Measurements from ENCODE around the gene SAP130. TPM values are rescaled to one million over a fixed set of nuclear protein-coding genes. Genes with fewer than 3 reads are reported as not detected.

The SAP130 gene
- total RNA-seq, 4 donors from 2014 or later: 6.1 to 14.2 (median 10.6) TPM

DNA sequence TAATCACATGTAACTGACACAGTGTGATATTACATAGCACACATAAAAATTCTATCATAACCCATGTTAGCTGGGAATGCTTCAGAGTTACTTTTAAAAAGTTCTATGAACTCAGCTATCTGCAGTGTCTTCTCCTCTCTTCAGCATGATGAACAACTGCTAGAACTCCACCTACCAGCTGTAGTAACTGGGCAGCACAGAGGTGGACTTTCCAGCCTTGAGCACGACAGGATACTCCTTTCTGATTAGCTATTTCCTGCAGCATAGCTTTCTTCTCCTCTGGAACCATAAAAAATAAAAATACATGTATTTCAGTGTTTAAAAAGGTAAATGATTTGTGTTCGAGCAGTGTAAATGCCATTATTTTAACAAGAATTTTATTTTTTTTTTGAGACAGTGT is 82.6 kb downstream of the SAP130 start:
- no peak overlapping the region for H3K4me3 ChIP-seq
- H3K4me1 ChIP-seq: no peaks in the 10 kb centered on the region
- H3K9me3 ChIP-seq: no peaks in the 10 kb centered on the region
- H3K36me3 ChIP-seq: peaks cover 12 to 100% (median 31%) of the 10 kb centered on the region in 3 donors
- H3K27ac ChIP-seq: no peak overlapping the region
- no peak for TF ChIP-seq POLR2A (IDR thresholded peaks at IDR 0.05)
- TF ChIP-seq EP300 (IDR thresholded peaks at IDR 0.05): no peak
- TF ChIP-seq, protein P1, sequence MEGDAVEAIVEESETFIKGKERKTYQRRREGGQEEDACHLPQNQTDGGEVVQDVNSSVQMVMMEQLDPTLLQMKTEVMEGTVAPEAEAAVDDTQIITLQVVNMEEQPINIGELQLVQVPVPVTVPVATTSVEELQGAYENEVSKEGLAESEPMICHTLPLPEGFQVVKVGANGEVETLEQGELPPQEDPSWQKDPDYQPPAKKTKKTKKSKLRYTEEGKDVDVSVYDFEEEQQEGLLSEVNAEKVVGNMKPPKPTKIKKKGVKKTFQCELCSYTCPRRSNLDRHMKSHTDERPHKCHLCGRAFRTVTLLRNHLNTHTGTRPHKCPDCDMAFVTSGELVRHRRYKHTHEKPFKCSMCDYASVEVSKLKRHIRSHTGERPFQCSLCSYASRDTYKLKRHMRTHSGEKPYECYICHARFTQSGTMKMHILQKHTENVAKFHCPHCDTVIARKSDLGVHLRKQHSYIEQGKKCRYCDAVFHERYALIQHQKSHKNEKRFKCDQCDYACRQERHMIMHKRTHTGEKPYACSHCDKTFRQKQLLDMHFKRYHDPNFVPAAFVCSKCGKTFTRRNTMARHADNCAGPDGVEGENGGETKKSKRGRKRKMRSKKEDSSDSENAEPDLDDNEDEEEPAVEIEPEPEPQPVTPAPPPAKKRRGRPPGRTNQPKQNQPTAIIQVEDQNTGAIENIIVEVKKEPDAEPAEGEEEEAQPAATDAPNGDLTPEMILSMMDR (IDR thresholded peaks at IDR 0.05): no peak
- DNase-seq (ENCODE audit: low spot score in 2 of 2): no peak
- WGBS, 2 donors: 94 to 96% methylated on average over 2 of the region's 2 CpGs
- H3K27me3 ChIP-seq: no peaks in the 10 kb centered on the region

DNA sequence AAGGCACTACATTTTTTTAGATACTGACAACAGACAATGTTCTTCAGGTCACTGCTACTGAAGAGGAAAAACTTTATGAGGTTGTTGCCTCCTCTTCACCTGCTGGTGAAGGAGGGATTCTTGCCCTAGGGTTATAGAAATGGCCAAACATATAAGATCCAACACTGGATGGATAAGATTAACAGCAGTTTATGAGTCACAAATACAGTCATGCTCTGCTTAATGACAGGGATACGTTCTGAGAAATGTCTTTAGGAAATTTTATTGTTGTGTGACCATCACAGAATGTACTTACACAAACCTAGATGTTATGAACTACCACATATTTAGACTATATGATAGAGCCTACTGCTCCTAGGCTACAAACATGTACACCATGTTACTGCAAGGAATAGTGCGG is 84.7 kb downstream of the SAP130 start:
- TF ChIP-seq, protein P1 (IDR thresholded peaks at IDR 0.05): no peak
- TF ChIP-seq EP300 (IDR thresholded peaks at IDR 0.05) (no peak), POLR2A (IDR thresholded peaks at IDR 0.05) (no peak)
- H3K9me3 ChIP-seq: no peaks in the 10 kb centered on the region
- H3K27ac ChIP-seq: no peak overlapping the region
- H3K36me3 ChIP-seq: peaks cover 3 to 81% (median 14%) of the 10 kb centered on the region in 3 donors
- DNase-seq (ENCODE audit: low spot score in 2 of 2): no peak
- H3K4me1 ChIP-seq: no peaks in the 10 kb centered on the region
- no peaks in the 10 kb centered on the region for H3K27me3 ChIP-seq
- no peak overlapping the region for H3K4me3 ChIP-seq
- WGBS, 2 donors: 85 to 95% methylated on average over 2 of the region's 2 CpGs

DNA sequence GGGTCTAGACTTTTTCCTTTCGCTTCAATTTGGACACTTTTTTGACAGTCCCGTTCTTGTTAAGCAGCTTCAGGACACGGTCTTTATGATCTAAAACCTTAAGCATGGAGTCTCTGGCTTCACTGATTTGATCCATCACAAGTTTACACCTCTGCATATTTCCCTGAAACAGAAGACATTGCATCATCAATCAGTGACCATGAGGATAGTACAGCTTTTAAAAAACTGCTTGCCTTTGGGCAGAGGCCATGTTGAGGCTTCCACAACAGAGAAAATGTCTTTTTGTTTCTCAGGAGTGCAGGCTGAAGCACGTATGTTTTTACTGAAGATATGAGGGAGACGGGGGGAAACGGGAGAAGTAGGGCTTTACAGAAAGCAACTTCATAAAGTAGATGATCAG is 85.9 kb downstream of the SAP130 start:
- H3K27me3 ChIP-seq: no peaks in the 10 kb centered on the region
- no peaks in the 10 kb centered on the region for H3K9me3 ChIP-seq
- 90 to 95% methylated on average over 6 of the region's 6 CpGs for WGBS, 2 donors
- no peak for TF ChIP-seq POLR2A (IDR thresholded peaks at IDR 0.05)
- TF ChIP-seq, protein P1 (IDR thresholded peaks at IDR 0.05): no peak
- TF ChIP-seq EP300 (IDR thresholded peaks at IDR 0.05): no peak
- H3K4me3 ChIP-seq: no peak overlapping the region
- DNase-seq (ENCODE audit: low spot score in 2 of 2): no peak
- no peaks in the 10 kb centered on the region for H3K4me1 ChIP-seq
- peaks cover 3 to 69% (median 14%) of the 10 kb centered on the region in 3 donors for H3K36me3 ChIP-seq
- no peak overlapping the region for H3K27ac ChIP-seq

DNA sequence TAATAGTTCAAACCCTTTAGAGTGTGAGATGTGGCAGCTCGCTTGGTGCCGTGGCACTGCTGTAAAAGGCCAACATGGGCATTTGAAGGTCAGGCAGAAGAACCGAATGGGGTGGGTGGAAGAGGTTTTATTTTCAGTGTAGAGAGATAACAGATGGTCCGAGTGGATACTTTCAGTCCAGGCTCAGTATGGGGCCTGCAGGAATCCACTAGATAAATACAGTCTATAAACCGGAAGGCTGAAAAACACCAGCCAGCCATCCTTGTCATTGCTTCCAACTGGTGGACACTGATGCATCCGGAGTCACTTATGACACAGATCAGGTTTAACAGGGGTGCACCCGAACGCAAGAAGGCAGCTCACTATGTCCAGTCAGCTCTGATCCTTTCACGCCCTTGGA is 86.4 kb downstream of the SAP130 start:
- no peaks in the 10 kb centered on the region for H3K9me3 ChIP-seq
- H3K36me3 ChIP-seq: peaks cover 3 to 63% (median 14%) of the 10 kb centered on the region in 3 donors

DNA sequence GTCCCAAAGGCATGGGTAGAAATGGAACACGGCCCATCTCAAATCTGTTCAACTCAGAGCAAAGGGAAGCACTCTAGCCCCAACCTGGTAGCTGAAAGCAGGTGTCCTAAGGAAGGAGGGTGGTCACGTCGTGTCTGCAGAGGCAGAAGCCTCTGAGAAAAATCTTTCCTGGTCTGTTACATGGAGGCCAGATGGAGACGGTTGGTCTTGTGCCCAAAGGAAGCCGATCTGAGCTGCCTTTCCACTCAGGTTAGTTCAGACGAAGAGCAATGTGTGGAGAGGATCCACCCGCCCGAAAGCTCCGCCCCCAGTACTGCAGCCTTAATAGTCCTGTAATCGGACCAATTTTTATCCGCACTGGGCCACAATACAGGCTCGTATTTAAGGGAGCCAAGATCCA is 87.2 kb downstream of the SAP130 start:
- WGBS, 2 donors: 83 to 88% methylated on average over 12 of the region's 12 CpGs
- DNase-seq (ENCODE audit: low spot score in 2 of 2): no peak
- no peaks in the 10 kb centered on the region for H3K27me3 ChIP-seq
- H3K9me3 ChIP-seq: no peaks in the 10 kb centered on the region
- H3K27ac ChIP-seq: no peak overlapping the region
- TF ChIP-seq, protein P1 (IDR thresholded peaks at IDR 0.05): no peak
- no peaks in the 10 kb centered on the region for H3K4me1 ChIP-seq
- peaks cover 3 to 55% (median 14%) of the 10 kb centered on the region in 3 donors for H3K36me3 ChIP-seq
- no peak overlapping the region for H3K4me3 ChIP-seq

More for the DNA sequence above, 86.4 kb downstream of the SAP130 start:
- no peak overlapping the region for H3K27ac ChIP-seq
- no peaks in the 10 kb centered on the region for H3K27me3 ChIP-seq
- H3K4me3 ChIP-seq: no peak overlapping the region
- 89 to 94% methylated on average over 9 of the region's 9 CpGs for WGBS, 2 donors
- DNase-seq (ENCODE audit: low spot score in 2 of 2): no peak
- no peaks in the 10 kb centered on the region for H3K4me1 ChIP-seq
- TF ChIP-seq POLR2A (IDR thresholded peaks at IDR 0.05) (no peak), EP300 (IDR thresholded peaks at IDR 0.05) (no peak)
- TF ChIP-seq, protein P1 (IDR thresholded peaks at IDR 0.05): no peak
